ENCODE results near the gene ZNF304.

ZNF304 gene

GRCh38 chr19:57376151-57376550 is 25.1 kb downstream of the ZNF304 start:
- FAIRE-seq: no peak
- DNase-seq (ENCODE audit: insufficient read length, low spot score): no peak
- TF ChIP-seq PAX5 (IDR thresholded peaks at IDR 0.05; ENCODE audit: insufficient read depth, low read length, severe bottlenecking) (no peak), POLR2AphosphoS5 (IDR thresholded peaks at IDR 0.05; ENCODE audit: low read depth, low read length) (no peak), SPI1 (IDR thresholded peaks at IDR 0.05; ENCODE audit: low read depth, low read length) (no peak), POU2F2 (IDR thresholded peaks at IDR 0.05; ENCODE audit: low read depth, low read length) (no peak), TAF1 (IDR thresholded peaks at IDR 0.05; ENCODE audit: low read depth, low read length) (no peak), POLR2A (IDR thresholded peaks at IDR 0.05; ENCODE audit: low read depth, low read length) (no peak)

GRCh38 chr19:57377498-57378146 is 26.6 kb downstream of the ZNF304 start:
- peak; percentile 67 for FAIRE-seq

GRCh38 chr19:57380923-57381322 is 29.9 kb downstream of the ZNF304 start:
- no peak for DNase-seq (ENCODE audit: insufficient read length, low spot score)
- FAIRE-seq: no peak
- TF ChIP-seq SPI1 (IDR thresholded peaks at IDR 0.05; ENCODE audit: low read depth, low read length) (no peak), POU2F2 (IDR thresholded peaks at IDR 0.05; ENCODE audit: low read depth, low read length) (no peak), PAX5 (IDR thresholded peaks at IDR 0.05; ENCODE audit: insufficient read depth, low read length, severe bottlenecking) (no peak), TAF1 (IDR thresholded peaks at IDR 0.05; ENCODE audit: low read depth, low read length) (no peak), POLR2AphosphoS5 (IDR thresholded peaks at IDR 0.05; ENCODE audit: low read depth, low read length) (no peak), POLR2A (IDR thresholded peaks at IDR 0.05; ENCODE audit: low read depth, low read length) (no peak)

More at GRCh38 chr19:57377498-57378146, 26.6 kb downstream of the ZNF304 start:
- DNase-seq (ENCODE audit: insufficient read length, low spot score): no peak
- TF ChIP-seq POU2F2 (IDR thresholded peaks at IDR 0.05; ENCODE audit: low read depth, low read length) (no peak), PAX5 (IDR thresholded peaks at IDR 0.05; ENCODE audit: insufficient read depth, low read length, severe bottlenecking) (no peak), TAF1 (IDR thresholded peaks at IDR 0.05; ENCODE audit: low read depth, low read length) (no peak), POLR2AphosphoS5 (IDR thresholded peaks at IDR 0.05; ENCODE audit: low read depth, low read length) (no peak), SPI1 (IDR thresholded peaks at IDR 0.05; ENCODE audit: low read depth, low read length) (no peak), POLR2A (IDR thresholded peaks at IDR 0.05; ENCODE audit: low read depth, low read length) (no peak)

GRCh38 chr19:57382806-57383488 is 31.9 kb downstream of the ZNF304 start:
- FAIRE-seq (no peak), DNase-seq (ENCODE audit: insufficient read length, low spot score) (no peak)
- no peak for TF ChIP-seq TAF1 (IDR thresholded peaks at IDR 0.05; ENCODE audit: low read depth, low read length)
- TF ChIP-seq PAX5 (IDR thresholded peaks at IDR 0.05; ENCODE audit: insufficient read depth, low read length, severe bottlenecking): no peak
- no peak for TF ChIP-seq POU2F2 (IDR thresholded peaks at IDR 0.05; ENCODE audit: low read depth, low read length)

- FAIRE-seq (no peak), DNase-seq (ENCODE audit: insufficient read length, low spot score) (no peak)
- TF ChIP-seq POLR2AphosphoS5 (IDR thresholded peaks at IDR 0.05; ENCODE audit: low read depth, low read length) (no peak), PAX5 (IDR thresholded peaks at IDR 0.05; ENCODE audit: insufficient read depth, low read length, severe bottlenecking) (no peak), POLR2A (IDR thresholded peaks at IDR 0.05; ENCODE audit: low read depth, low read length) (no peak; the same call in 1 of the 2 replicates), SPI1 (IDR thresholded peaks at IDR 0.05; ENCODE audit: low read depth, low read length) (no peak), POU2F2 (IDR thresholded peaks at IDR 0.05; ENCODE audit: low read depth, low read length) (no peak), TAF1 (IDR thresholded peaks at IDR 0.05; ENCODE audit: low read depth, low read length) (no peak)
Observed at GRCh38 chr19:57389194-57389729, 38.2 kb downstream of the ZNF304 start.

- peak; percentile 99 for FAIRE-seq
- DNase-seq (ENCODE audit: insufficient read length, low spot score): peak; percentile 73
- 0 out of 2 replicates have a peak, but pooled peaks have one; percentile 51 for TF ChIP-seq POLR2AphosphoS5 (IDR thresholded peaks at IDR 0.05; ENCODE audit: low read depth, low read length)
- no peak for TF ChIP-seq POLR2A (IDR thresholded peaks at IDR 0.05; ENCODE audit: low read depth, low read length)
- TF ChIP-seq PAX5 (IDR thresholded peaks at IDR 0.05; ENCODE audit: insufficient read depth, low read length, severe bottlenecking): no peak
- TF ChIP-seq POU2F2 (IDR thresholded peaks at IDR 0.05; ENCODE audit: low read depth, low read length): no peak
- peak; percentile 50; the same call in 1 of the 2 replicates for TF ChIP-seq TAF1 (IDR thresholded peaks at IDR 0.05; ENCODE audit: low read depth, low read length)
Observed at GRCh38 chr19:57389730-57390598, 38.9 kb downstream of the ZNF304 start, which contains the start of gene ZNF548. TSS of gene ZNF548 (plus strand) at chr19:57389854. CDS start at chr19:57390100, 246 bp downstream.

GRCh38 chr19:57395710-57396109 is 44.6 kb downstream of the ZNF304 start:
- TF ChIP-seq PAX5 (IDR thresholded peaks at IDR 0.05; ENCODE audit: insufficient read depth, low read length, severe bottlenecking) (no peak), POLR2AphosphoS5 (IDR thresholded peaks at IDR 0.05; ENCODE audit: low read depth, low read length) (no peak), SPI1 (IDR thresholded peaks at IDR 0.05; ENCODE audit: low read depth, low read length) (no peak), POU2F2 (IDR thresholded peaks at IDR 0.05; ENCODE audit: low read depth, low read length) (no peak), POLR2A (IDR thresholded peaks at IDR 0.05; ENCODE audit: low read depth, low read length) (no peak), TAF1 (IDR thresholded peaks at IDR 0.05; ENCODE audit: low read depth, low read length) (no peak)
- DNase-seq (ENCODE audit: insufficient read length, low spot score): no peak
- no peak for FAIRE-seq

- DNase-seq (ENCODE audit: insufficient read length, low spot score) (no peak), FAIRE-seq (no peak)
- TF ChIP-seq SPI1 (IDR thresholded peaks at IDR 0.05; ENCODE audit: low read depth, low read length): no peak
- no peak for TF ChIP-seq TAF1 (IDR thresholded peaks at IDR 0.05; ENCODE audit: low read depth, low read length)
- TF ChIP-seq POU2F2 (IDR thresholded peaks at IDR 0.05; ENCODE audit: low read depth, low read length): no peak
- no peak for TF ChIP-seq POLR2A (IDR thresholded peaks at IDR 0.05; ENCODE audit: low read depth, low read length)
- TF ChIP-seq PAX5 (IDR thresholded peaks at IDR 0.05; ENCODE audit: insufficient read depth, low read length, severe bottlenecking): no peak
- no peak for TF ChIP-seq POLR2AphosphoS5 (IDR thresholded peaks at IDR 0.05; ENCODE audit: low read depth, low read length)
Observed at GRCh38 chr19:57398868-57399267, 47.8 kb downstream of the ZNF304 start.
